ENCODE measurements around the gene PRR18. TPM values are rescaled to one million over a fixed set of nuclear protein-coding genes. Genes with fewer than 3 reads are reported as not detected.

Gene PRR18
- total and polyA plus RNA-seq, 4 donors, result 0.33 to 2.9 (median 0.87) TPM

DNA sequence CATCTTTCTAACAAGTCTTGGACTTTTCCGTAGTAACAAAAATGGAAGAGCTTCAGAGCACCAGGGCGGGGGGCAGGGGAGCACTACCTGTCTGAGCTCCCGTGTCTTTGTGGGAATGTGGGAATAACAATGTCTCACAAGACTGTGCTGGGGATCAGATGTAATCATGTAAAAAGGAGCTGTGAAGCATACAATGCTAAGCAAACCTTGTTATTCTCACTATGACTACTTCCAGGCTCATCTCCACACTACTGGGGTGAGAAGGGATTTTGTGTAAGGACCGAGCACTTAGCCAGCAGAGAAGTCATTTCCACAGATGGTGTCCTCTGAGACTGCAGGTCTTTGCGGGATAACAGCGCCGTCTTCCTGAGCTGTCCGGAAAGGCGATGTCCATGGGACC lies 27.1 kb downstream of the PRR18 start:
- Histone ChIP-seq H3K27me3 (ENCODE audit: control insufficient read depth in 3 of 3, insufficient read depth in 3 of 3, low read length in 2 of 3) (peaks cover 0 to 10% (median 8%) of the 10 kb centered on the region in 3 donors), H3K36me3 (ENCODE audit: control insufficient read depth in 4 of 4, insufficient read depth in 4 of 4, low read length in 4 of 4) (no peaks in the 10 kb centered on the region), H3K9me3 (ENCODE audit: control insufficient read depth in 4 of 4, insufficient read depth in 3 of 4, low read length in 3 of 4) (no peaks in the 10 kb centered on the region), H3K4me3 (no peak overlapping the region), H3K27ac (ENCODE audit: low read depth in 1 of 2, low read length in 1 of 2) (no peak overlapping the region), H3K4me1 (ENCODE audit: control insufficient read depth in 5 of 5, insufficient read depth in 5 of 5, low read length in 5 of 5) (no peaks in the 10 kb centered on the region), H3K9ac (ENCODE audit: insufficient read depth in 1 of 2, low read length in 2 of 2) (no peak overlapping the region)
- TF ChIP-seq, protein P1, sequence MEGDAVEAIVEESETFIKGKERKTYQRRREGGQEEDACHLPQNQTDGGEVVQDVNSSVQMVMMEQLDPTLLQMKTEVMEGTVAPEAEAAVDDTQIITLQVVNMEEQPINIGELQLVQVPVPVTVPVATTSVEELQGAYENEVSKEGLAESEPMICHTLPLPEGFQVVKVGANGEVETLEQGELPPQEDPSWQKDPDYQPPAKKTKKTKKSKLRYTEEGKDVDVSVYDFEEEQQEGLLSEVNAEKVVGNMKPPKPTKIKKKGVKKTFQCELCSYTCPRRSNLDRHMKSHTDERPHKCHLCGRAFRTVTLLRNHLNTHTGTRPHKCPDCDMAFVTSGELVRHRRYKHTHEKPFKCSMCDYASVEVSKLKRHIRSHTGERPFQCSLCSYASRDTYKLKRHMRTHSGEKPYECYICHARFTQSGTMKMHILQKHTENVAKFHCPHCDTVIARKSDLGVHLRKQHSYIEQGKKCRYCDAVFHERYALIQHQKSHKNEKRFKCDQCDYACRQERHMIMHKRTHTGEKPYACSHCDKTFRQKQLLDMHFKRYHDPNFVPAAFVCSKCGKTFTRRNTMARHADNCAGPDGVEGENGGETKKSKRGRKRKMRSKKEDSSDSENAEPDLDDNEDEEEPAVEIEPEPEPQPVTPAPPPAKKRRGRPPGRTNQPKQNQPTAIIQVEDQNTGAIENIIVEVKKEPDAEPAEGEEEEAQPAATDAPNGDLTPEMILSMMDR (IDR thresholded peaks at IDR 0.05; ENCODE audit: control extremely low read depth, extremely low read depth), result no peak
- DNase-seq (no peak), ATAC-seq (ENCODE audit: insufficient read depth, low FRiP score) (no peak)
- 92 to 96% methylated on average over 9 of the region's 9 CpGs for WGBS, 2 donors

DNA sequence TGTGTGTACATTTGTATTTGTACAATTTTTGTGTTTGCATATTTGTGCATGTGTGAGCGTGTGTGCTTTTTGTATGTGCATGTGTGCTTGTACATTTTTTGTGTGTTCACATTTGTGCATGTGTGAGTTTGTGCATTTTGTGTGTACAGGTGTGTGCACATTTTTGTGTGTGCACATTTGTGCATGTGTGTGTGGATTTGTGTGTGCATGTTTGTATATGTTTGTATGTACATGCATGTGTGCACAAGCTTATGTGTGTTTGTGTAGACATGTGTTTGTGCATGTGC lies 28.9 kb downstream of the PRR18 start:
- Histone ChIP-seq H3K36me3 (ENCODE audit: control insufficient read depth in 4 of 4, insufficient read depth in 4 of 4, low read length in 4 of 4) (no peaks in the 10 kb centered on the region), H3K27me3 (ENCODE audit: control insufficient read depth in 3 of 3, insufficient read depth in 3 of 3, low read length in 2 of 3) (peaks cover 0 to 10% (median 8%) of the 10 kb centered on the region in 3 donors), H3K4me1 (ENCODE audit: control insufficient read depth in 5 of 5, insufficient read depth in 5 of 5, low read length in 5 of 5) (no peaks in the 10 kb centered on the region), H3K27ac (ENCODE audit: low read depth in 1 of 2, low read length in 1 of 2) (no peak overlapping the region), H3K9me3 (ENCODE audit: control insufficient read depth in 4 of 4, insufficient read depth in 3 of 4, low read length in 3 of 4) (no peaks in the 10 kb centered on the region), H3K9ac (ENCODE audit: insufficient read depth in 1 of 2, low read length in 2 of 2) (no peak overlapping the region), H3K4me3 (no peak overlapping the region)
- no peak for DNase-seq
- ATAC-seq (ENCODE audit: insufficient read depth, low FRiP score), result no peak
- 100% methylated on average over 1 of the region's 1 CpG for WGBS, 2 donors
- TF ChIP-seq, protein P1 (IDR thresholded peaks at IDR 0.05; ENCODE audit: control extremely low read depth, extremely low read depth), result no peak

GRCh38 chr6:166278579-166279392 lies 29.4 kb downstream of the PRR18 start:
- peaks cover 0 to 13% (median 4%) of the 10 kb centered on the region in 3 donors for H3K27me3 ChIP-seq (ENCODE audit: control insufficient read depth in 3 of 3, insufficient read depth in 3 of 3, low read length in 2 of 3)
- no peaks in the 10 kb centered on the region for H3K36me3 ChIP-seq (ENCODE audit: control insufficient read depth in 4 of 4, insufficient read depth in 4 of 4, low read length in 4 of 4)
- 59 to 82% methylated on average over 8 of the region's 8 CpGs for whole genome bisulfite sequencing, 2 donors
- TF ChIP-seq, protein P1 (IDR thresholded peaks at IDR 0.05; ENCODE audit: control extremely low read depth, extremely low read depth), result no peak
- DNase-seq, result no peak
- H3K4me3 ChIP-seq, result no peak overlapping the region
- no peak for ATAC-seq (ENCODE audit: insufficient read depth, low FRiP score)
- no peak overlapping the region for H3K27ac ChIP-seq (ENCODE audit: low read depth in 1 of 2, low read length in 1 of 2)
- H3K4me1 ChIP-seq (ENCODE audit: control insufficient read depth in 5 of 5, insufficient read depth in 5 of 5, low read length in 5 of 5), result no peaks in the 10 kb centered on the region
- H3K9me3 ChIP-seq (ENCODE audit: control insufficient read depth in 4 of 4, insufficient read depth in 3 of 4, low read length in 3 of 4), result no peaks in the 10 kb centered on the region
- no peak overlapping the region for H3K9ac ChIP-seq (ENCODE audit: insufficient read depth in 1 of 2, low read length in 2 of 2)
